HL-60/S4 treated with phorbol 12-myristate 13-acetate at 8.2 ng/mL for 4 days and 3 days (cell line): ENCODE measurements around the gene RANBP9.

Experiments used
- in situ Hi-C: fragments of 300-500 bp; cut with MboI; formaldehyde crosslinking; loops from 2 replicates; pipeline ENCODE4 v1.15.0; 2022; ENCODE audit warnings: low sequenced_read_pairs

Gene RANBP9

DNA sequence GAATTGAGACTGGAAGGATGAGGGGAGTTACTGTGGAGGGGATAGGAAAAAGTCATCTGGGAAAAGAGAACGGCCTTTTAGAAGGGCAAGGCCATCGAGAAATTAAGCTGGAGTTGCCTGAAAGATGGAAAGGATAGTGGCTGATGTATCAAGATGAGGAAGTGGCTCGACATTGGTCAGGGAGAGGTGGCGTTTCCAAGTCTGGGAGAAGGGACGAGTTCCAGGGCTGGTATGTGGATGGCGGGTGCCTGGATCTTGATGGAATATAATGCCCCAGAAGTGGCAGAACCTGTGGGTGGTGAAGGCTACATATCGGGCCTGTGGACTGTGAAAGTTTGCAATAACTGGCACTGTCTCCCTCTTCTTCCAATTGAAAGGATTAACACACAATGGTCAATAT is 139.4 kb downstream of the RANBP9 start:
- in situ Hi-C loops = no loop called here
